Immature natural killer cell (primary cell): ENCODE results near the gene OR2A2. TPM values are rescaled to one million over a fixed set of nuclear protein-coding genes. Genes with fewer than 3 reads are reported as not detected.

Experiments used
- polyA plus RNA-seq, 3 donors: library from polyadenylated mRNA; unstranded; fragments of 300-500 nt; fragmentation: Illumina TruSeq; gene quantifications; one replicate each; pipeline ENCODE4 v1.2.3, GENCODE V29; 2021

The OR2A2 gene
- polyA plus RNA-seq, 3 donors from 2014 or later: not detected

Other genes starting within 250 kb of the OR2A2 start
- gene TCAF1, start 207.4 kb upstream of the OR2A2 start, polyA plus RNA-seq: 10 to 100 TPM; 11.4 to 20.1 (median 14.9) TPM
- not detected for gene OR2F2, start 174.3 kb upstream of the OR2A2 start, polyA plus RNA-seq
- not detected for gene OR2F1, start 154.7 kb upstream of the OR2A2 start, polyA plus RNA-seq
- gene OR6B1, start 109.3 kb upstream of the OR2A2 start, polyA plus RNA-seq: not detected
- gene OR2A5, start 60.6 kb upstream of the OR2A2 start, polyA plus RNA-seq: not detected
- gene OR2A25, start 39.8 kb upstream of the OR2A2 start, polyA plus RNA-seq: not detected
- not detected for gene OR2A12, start 23.3 kb upstream of the OR2A2 start, polyA plus RNA-seq
- gene OR2A14, start 13.6 kb downstream of the OR2A2 start, polyA plus RNA-seq: not detected
- gene CTAGE4, start 73.9 kb downstream of the OR2A2 start, polyA plus RNA-seq: not detected
- not detected for gene ARHGEF35, start 86.2 kb downstream of the OR2A2 start, polyA plus RNA-seq
- gene OR2A42, start 130.0 kb downstream of the OR2A2 start, polyA plus RNA-seq: not detected
- not detected for gene OR2A7, start 155.2 kb downstream of the OR2A2 start, polyA plus RNA-seq
- not detected for gene CTAGE8, start 159.7 kb downstream of the OR2A2 start, polyA plus RNA-seq
- not detected for gene OR2A1, start 202.8 kb downstream of the OR2A2 start, polyA plus RNA-seq
- gene ARHGEF5, start 245.8 kb downstream of the OR2A2 start, polyA plus RNA-seq: under 1 TPM in 1 of 3 donors, not detected in 2; 0.27 TPM